PFSK-1 (cell line): Measurements from ENCODE around the gene KDM2B.

Source experiments
- FOXP2 ChIP-seq: optimal IDR thresholded peaks from 2 replicates; pipeline ENCODE3; 2011; ENCODE audit warnings: borderline replicate concordance, control low read depth, inconsistent platforms; ENCODE audit not compliant: insufficient read depth; ENCODE audit errors: extremely low read length, extremely low read depth
- POLR2AphosphoS5 ChIP-seq: IDR thresholded peaks from 2 replicates; pipeline ENCODE4 v1.6.1; 2012; ENCODE audit warnings: low read depth, mild to moderate bottlenecking, control low read depth, low read length, moderate library complexity
- REST ChIP-seq, 2 experiments: IDR thresholded peaks; 2 replicates each; pipeline versions ENCODE4 v1.6.1 to v1.8.0; 2011 to 2012; ENCODE audit warnings: low read depth in 2 of 2, low read length in 2 of 2, control low read depth in 1 of 2, inconsistent platforms in 1 of 2, mild to moderate bottlenecking in 1 of 2, moderate library complexity in 1 of 2; ENCODE audit not compliant: insufficient read depth in 1 of 2
- SIN3A ChIP-seq: IDR thresholded peaks from 2 replicates; pipeline ENCODE4 v1.6.1; 2012; ENCODE audit warnings: mild to moderate bottlenecking, low read length, moderate library complexity, borderline replicate concordance; ENCODE audit not compliant: insufficient read depth
- TAF1 ChIP-seq: IDR thresholded peaks from 2 replicates; pipeline ENCODE4 v1.6.1; 2012; ENCODE audit warnings: low read length, control low read depth, borderline replicate concordance; ENCODE audit not compliant: insufficient read depth

GRCh38 chr12:121509339-121509738, 71.5 kb downstream of the KDM2B start:
- TF ChIP-seq POLR2AphosphoS5 (no peak), TAF1 (no peak), SIN3A (no peak), REST (IDR thresholded peaks at IDR 0.05; ENCODE audit: insufficient read depth in 1 of 2, low read depth in 2 of 2, low read length in 2 of 2) (no peak), FOXP2 (no peak)
